Astrocyte (in vitro differentiated cells and primary cell): ENCODE results near the gene GBX1. TPM values are rescaled to one million over a fixed set of nuclear protein-coding genes. Genes with fewer than 3 reads are reported as not detected.

ENCODE experiments used
- DNase-seq: peaks from one replicate; pipeline ENCODE4 v3.0.0-alpha.2; 2010; ENCODE audit warnings: low read depth
- FAIRE-seq: peaks from 2 replicates; lab custom pipeline; 2011; peaks lifted over from hg19 to GRCh38; lab: Jason Lieb, UNC
- H2AFZ ChIP-seq: 2 replicates; pipeline ENCODE4 v1.6.0; 2012; ENCODE audit warnings: low read depth, low read length, inconsistent platforms
- H3K27ac ChIP-seq: 2 replicates; pipeline ENCODE4 v1.5.1; 2011; ENCODE audit warnings: low read depth, low read length, inconsistent platforms
- H3K27me3 ChIP-seq: 2 replicates; pipeline ENCODE4 v1.6.0; 2011; ENCODE audit warnings: low read length, inconsistent platforms; ENCODE audit not compliant: insufficient read depth
- H3K36me3 ChIP-seq: 2 replicates; pipeline ENCODE4 v1.5.1; 2011; ENCODE audit warnings: low read length, inconsistent platforms; ENCODE audit not compliant: insufficient read depth
- H3K4me1 ChIP-seq: 2 replicates; pipeline ENCODE4 v1.5.1; 2011; ENCODE audit warnings: low read length, inconsistent platforms; ENCODE audit not compliant: insufficient read depth
- H3K4me2 ChIP-seq: 2 replicates; pipeline ENCODE4 v1.6.0; 2012; ENCODE audit warnings: low read length, inconsistent platforms
- H3K4me3 ChIP-seq: 2 replicates; pipeline ENCODE4 v1.5.1; 2011; ENCODE audit warnings: low read depth, mild to moderate bottlenecking, low read length, inconsistent platforms; ENCODE audit not compliant: insufficient read depth
- H3K79me2 ChIP-seq: 2 replicates; pipeline ENCODE4 v1.6.0; 2012; ENCODE audit warnings: mild to moderate bottlenecking, low read length, inconsistent platforms; ENCODE audit not compliant: insufficient read depth
- H3K9ac ChIP-seq: 2 replicates; pipeline ENCODE4 v1.6.0; 2012; ENCODE audit warnings: mild to moderate bottlenecking, low read length, inconsistent platforms
- H3K9me3 ChIP-seq: 2 replicates; pipeline ENCODE4 v1.5.1; 2012; ENCODE audit warnings: low read depth, mild to moderate bottlenecking, low read length, inconsistent platforms; ENCODE audit not compliant: insufficient read depth
- H4K20me1 ChIP-seq: 2 replicates; pipeline ENCODE4 v1.6.0; 2012; ENCODE audit warnings: low read length, inconsistent platforms; ENCODE audit not compliant: insufficient read depth
- H3K27ac Mint-ChIP-seq: one replicate; pipeline ENCODE4 v1.8.0; 2021; ENCODE audit warnings: mild to moderate bottlenecking, mixed read lengths; ENCODE audit not compliant: unreplicated experiment
- H3K27me3 Mint-ChIP-seq: one replicate; pipeline ENCODE4 v1.8.0; 2021; ENCODE audit warnings: low read depth, mixed read lengths; ENCODE audit not compliant: unreplicated experiment
- H3K36me3 Mint-ChIP-seq: one replicate; pipeline ENCODE4 v1.8.0; 2021; ENCODE audit warnings: low read depth, mixed read lengths; ENCODE audit not compliant: unreplicated experiment
- H3K4me1 Mint-ChIP-seq: one replicate; pipeline ENCODE4 v1.8.0; 2021; ENCODE audit warnings: low read depth, mixed read lengths; ENCODE audit not compliant: unreplicated experiment
- H3K4me3 Mint-ChIP-seq: one replicate; pipeline ENCODE4 v1.8.0; 2021; ENCODE audit warnings: mild to moderate bottlenecking, moderate library complexity, mixed read lengths; ENCODE audit not compliant: unreplicated experiment
- H3K9me3 Mint-ChIP-seq: one replicate; pipeline ENCODE4 v1.8.0; 2021; ENCODE audit warnings: mild to moderate bottlenecking, mixed read lengths; ENCODE audit not compliant: unreplicated experiment
- EZH2 ChIP-seq: IDR thresholded peaks from 2 replicates; pipeline ENCODE4 v1.6.1; 2012; ENCODE audit warnings: mild to moderate bottlenecking, low read length, inconsistent platforms; ENCODE audit not compliant: insufficient read depth
- total RNA-seq: library from RNA; stranded (reverse); gene quantifications from 2 replicates; pipeline ENCODE4 v1.2.1, GENCODE V29; 2021
- TF ChIP-seq, protein P1 (sequence below): IDR thresholded peaks from 2 replicates; pipeline ENCODE4 v1.5.1; 2011; ENCODE audit warnings: low read depth, mild to moderate bottlenecking, inconsistent platforms, low read length, moderate library complexity; ENCODE audit not compliant: insufficient read depth

GBX1 gene
- total RNA-seq, 1 donor from 2014 or later, result not detected

DNA sequence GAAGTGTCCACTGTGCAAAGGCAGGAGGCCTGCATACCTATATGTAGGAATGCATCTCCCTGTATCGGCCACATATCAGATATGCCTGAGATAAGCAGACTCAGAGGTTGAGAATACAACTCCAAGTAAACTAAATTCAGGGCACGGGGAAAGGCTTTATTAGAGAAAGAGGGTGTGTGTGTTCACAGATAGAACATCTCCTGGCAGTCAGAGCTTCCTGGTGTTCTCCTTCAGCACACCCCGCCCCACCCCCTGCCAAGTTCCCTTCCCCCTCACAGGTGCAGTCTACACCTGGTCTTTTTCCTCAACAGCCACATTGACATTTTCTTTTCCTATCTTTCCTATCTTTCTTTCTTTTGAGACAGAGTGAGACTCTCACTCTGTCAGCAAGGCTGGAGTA is 17.1 kb downstream of the GBX1 start:
- Histone ChIP-seq H3K4me1 (no peaks in the 10 kb centered on the region), H2AFZ (no peak overlapping the region), H3K9ac (no peak overlapping the region), H3K4me2 (no peak overlapping the region), H3K9me3 (no peaks in the 10 kb centered on the region), H3K4me3 (no peak overlapping the region), H3K36me3 (no peaks in the 10 kb centered on the region), H3K27ac (no peak overlapping the region), H4K20me1 (peaks cover 10% of the 10 kb centered on the region), H3K79me2 (no peaks in the 10 kb centered on the region), H3K27me3 (peaks cover 40% of the 10 kb centered on the region)
- Mint-ChIP-seq H3K4me1 (no peaks in the 10 kb centered on the region), H3K4me3 (no peak overlapping the region), H3K27me3 (peaks cover 27% of the 10 kb centered on the region), H3K27ac (no peak overlapping the region), H3K9me3 (no peaks in the 10 kb centered on the region), H3K36me3 (peaks cover 10% of the 10 kb centered on the region)
- TF ChIP-seq, protein P1, sequence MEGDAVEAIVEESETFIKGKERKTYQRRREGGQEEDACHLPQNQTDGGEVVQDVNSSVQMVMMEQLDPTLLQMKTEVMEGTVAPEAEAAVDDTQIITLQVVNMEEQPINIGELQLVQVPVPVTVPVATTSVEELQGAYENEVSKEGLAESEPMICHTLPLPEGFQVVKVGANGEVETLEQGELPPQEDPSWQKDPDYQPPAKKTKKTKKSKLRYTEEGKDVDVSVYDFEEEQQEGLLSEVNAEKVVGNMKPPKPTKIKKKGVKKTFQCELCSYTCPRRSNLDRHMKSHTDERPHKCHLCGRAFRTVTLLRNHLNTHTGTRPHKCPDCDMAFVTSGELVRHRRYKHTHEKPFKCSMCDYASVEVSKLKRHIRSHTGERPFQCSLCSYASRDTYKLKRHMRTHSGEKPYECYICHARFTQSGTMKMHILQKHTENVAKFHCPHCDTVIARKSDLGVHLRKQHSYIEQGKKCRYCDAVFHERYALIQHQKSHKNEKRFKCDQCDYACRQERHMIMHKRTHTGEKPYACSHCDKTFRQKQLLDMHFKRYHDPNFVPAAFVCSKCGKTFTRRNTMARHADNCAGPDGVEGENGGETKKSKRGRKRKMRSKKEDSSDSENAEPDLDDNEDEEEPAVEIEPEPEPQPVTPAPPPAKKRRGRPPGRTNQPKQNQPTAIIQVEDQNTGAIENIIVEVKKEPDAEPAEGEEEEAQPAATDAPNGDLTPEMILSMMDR, result no peak
- TF ChIP-seq EZH2, result no peak
- DNase-seq (no peak), FAIRE-seq (no peak)

DNA sequence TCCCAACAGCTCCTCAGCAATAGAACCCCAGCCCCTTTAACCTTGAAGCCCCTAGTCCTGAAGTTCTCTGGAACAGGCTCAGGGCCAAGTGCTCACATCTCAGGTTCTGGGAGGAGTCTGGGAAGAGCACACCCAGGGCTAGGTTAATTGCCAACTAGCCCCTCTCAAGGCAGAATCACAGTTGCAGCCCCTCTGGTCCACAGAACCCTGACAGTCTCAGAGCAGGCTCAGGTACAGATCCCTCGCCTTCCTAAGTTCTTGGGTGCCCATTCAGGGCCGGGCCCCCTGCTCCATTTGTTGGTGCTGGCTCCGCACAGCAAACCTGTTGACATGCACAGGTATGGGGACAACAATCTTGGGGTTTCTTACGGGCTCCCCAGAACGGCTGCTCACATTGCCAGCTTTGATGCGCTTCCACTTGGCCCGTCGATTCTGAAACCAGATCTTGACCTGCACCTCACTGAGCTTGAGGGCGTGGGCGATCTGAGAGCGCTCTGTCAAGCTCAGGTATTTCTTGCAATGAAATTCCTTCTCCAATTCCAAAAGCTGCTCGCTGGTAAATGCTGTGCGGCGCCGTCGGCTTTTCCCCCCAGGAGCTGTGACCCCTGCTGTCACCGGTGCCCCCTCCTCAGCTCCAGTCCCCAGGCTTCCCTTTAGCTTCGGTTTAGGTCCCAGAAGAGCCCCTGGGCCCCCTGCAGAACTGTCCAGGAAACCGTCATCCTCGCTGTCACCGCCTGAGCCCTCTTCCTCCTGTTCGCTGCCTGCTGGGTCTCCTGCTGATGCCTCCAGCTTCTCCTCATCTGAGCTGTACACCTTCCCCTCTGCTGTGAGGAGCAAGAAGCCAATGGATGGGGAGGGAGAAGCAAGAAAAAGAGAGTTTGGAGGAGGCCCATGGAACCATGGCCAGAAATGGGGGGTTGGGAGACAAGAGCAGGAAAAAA is 18.9 kb downstream of the GBX1 start:
- H2AFZ ChIP-seq, result no peak overlapping the region
- peaks cover 17% of the 10 kb centered on the region for H3K27me3 Mint-ChIP-seq
- H3K27me3 ChIP-seq, result peaks cover 33% of the 10 kb centered on the region
- H3K4me2 ChIP-seq, result no peak overlapping the region
- H3K4me1 ChIP-seq, result no peaks in the 10 kb centered on the region
- H4K20me1 ChIP-seq, result peaks cover 10% of the 10 kb centered on the region
- no peak for DNase-seq
- H3K4me1 Mint-ChIP-seq, result no peaks in the 10 kb centered on the region
- no peaks in the 10 kb centered on the region for H3K9me3 Mint-ChIP-seq
- no peak for FAIRE-seq
- H3K36me3 Mint-ChIP-seq, result peaks cover 13% of the 10 kb centered on the region
- H3K36me3 ChIP-seq, result no peaks in the 10 kb centered on the region
- H3K4me3 Mint-ChIP-seq, result no peak overlapping the region
- H3K27ac Mint-ChIP-seq, result no peak overlapping the region
- no peak overlapping the region for H3K27ac ChIP-seq
- H3K4me3 ChIP-seq, result no peak overlapping the region
- no peak overlapping the region for H3K9ac ChIP-seq
- H3K9me3 ChIP-seq, result no peaks in the 10 kb centered on the region
- TF ChIP-seq EZH2, result no peak
- TF ChIP-seq, protein P1, result no peak
- H3K79me2 ChIP-seq, result no peaks in the 10 kb centered on the region

DNA sequence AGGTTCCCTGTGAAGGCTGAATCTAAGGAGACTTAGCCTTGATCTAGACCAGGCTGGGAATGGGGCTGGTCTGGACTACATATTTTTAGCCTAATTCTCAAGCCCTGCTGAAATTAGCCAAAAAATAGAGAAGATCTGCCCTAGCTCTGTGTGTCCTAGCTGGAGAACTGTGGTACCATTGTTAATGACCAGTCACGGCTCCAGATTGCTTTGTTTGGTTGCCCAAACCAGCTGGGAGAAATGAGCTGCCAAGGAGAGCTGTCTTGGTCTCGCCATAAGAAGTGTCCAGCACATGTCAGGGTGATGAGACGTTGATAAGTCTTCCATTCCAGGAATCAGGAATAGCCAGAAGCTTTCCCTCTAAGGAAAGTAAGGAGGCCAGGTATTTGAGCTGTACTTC is 20.7 kb downstream of the GBX1 start:
- Histone ChIP-seq H3K79me2 (no peaks in the 10 kb centered on the region), H3K9ac (no peak overlapping the region), H3K4me1 (no peaks in the 10 kb centered on the region), H3K9me3 (no peaks in the 10 kb centered on the region), H3K4me3 (no peak overlapping the region), H3K4me2 (no peak overlapping the region), H3K27ac (no peak overlapping the region), H4K20me1 (peaks cover 14% of the 10 kb centered on the region), H2AFZ (no peak overlapping the region), H3K27me3 (peaks cover 22% of the 10 kb centered on the region), H3K36me3 (no peaks in the 10 kb centered on the region)
- H3K27ac Mint-ChIP-seq, result peak overlapping the region; percentile 23
- H3K27me3 Mint-ChIP-seq, result peaks cover 17% of the 10 kb centered on the region
- H3K4me3 Mint-ChIP-seq, result no peak overlapping the region
- DNase-seq (no peak), FAIRE-seq (no peak)
- no peaks in the 10 kb centered on the region for H3K9me3 Mint-ChIP-seq
- no peaks in the 10 kb centered on the region for H3K4me1 Mint-ChIP-seq
- peaks cover 21% of the 10 kb centered on the region for H3K36me3 Mint-ChIP-seq
- TF ChIP-seq, protein P1, result no peak
